Tibial artery (tissue), 4 donors: Measurements from ENCODE around the gene NSD2.
"Not testable (repeated sequence)": the region's sequence is repeated elsewhere in the genome, so short reads cannot be mapped to it uniquely, and the experiment has no call there.

Experiments used
- DNase-seq, 2 donors: peaks; one replicate each; pipeline ENCODE4 v3.0.0-alpha.2; 2019
- H3K27ac ChIP-seq, 2 donors: fragments of 200-600 bp; sonication (generic) in 1 of 2; 1 replicate in 1 of 2; 2 replicates in 1 of 2; pipeline ENCODE4 v1.5.1; 2018 to 2019; ENCODE audit warnings: mild to moderate bottlenecking in 1 of 2
- H3K27me3 ChIP-seq, 2 donors: fragments of 200-600 bp; sonication (generic) in 1 of 2; one replicate each; pipeline versions ENCODE4 v1.5.1 to v1.6.0; 2016 to 2019
- H3K36me3 ChIP-seq, 3 donors: fragments of 200-600 bp; sonication (generic) in 2 of 3; one replicate each; pipeline ENCODE4 v1.5.1; 2016 to 2019; ENCODE audit warnings: mild to moderate bottlenecking in 2 of 3
- H3K4me1 ChIP-seq, 4 donors: fragments of 200-600 bp; sonication (generic) in 2 of 4; 1 replicate in 3 of 4; 2 replicates in 1 of 4; pipeline ENCODE4 v1.5.1; 2016 to 2019
- H3K4me3 ChIP-seq, 2 donors: fragments of 200-600 bp; sonication (generic) in 1 of 2; 1 replicate in 1 of 2; 2 replicates in 1 of 2; pipeline ENCODE4 v1.5.1; 2018 to 2019; ENCODE audit warnings: mild to moderate bottlenecking in 2 of 2
- H3K9me3 ChIP-seq, 3 donors: fragments of 200-600 bp; sonication (generic) in 1 of 3; one replicate each; pipeline ENCODE4 v1.5.1; 2016 to 2019
- CTCF ChIP-seq, 2 experiments: fragments of 200-600 bp in 1 of 2; fragments of 450-650 bp in 1 of 2; IDR thresholded peaks; one replicate each; pipeline ENCODE4 v1.5.1; 2017 to 2019; ENCODE audit warnings: antibody characterized with exemption in 2 of 2, mild to moderate bottlenecking in 1 of 2, moderate library complexity in 1 of 2
- intact Hi-C: fragments of 100-400 bp; cut with DNase I; formaldehyde crosslinking; loops from one replicate; pipeline ENCODE4 v1.15.0; 2023; ENCODE audit warnings: low total_unique reads

Gene NSD2

DNA sequence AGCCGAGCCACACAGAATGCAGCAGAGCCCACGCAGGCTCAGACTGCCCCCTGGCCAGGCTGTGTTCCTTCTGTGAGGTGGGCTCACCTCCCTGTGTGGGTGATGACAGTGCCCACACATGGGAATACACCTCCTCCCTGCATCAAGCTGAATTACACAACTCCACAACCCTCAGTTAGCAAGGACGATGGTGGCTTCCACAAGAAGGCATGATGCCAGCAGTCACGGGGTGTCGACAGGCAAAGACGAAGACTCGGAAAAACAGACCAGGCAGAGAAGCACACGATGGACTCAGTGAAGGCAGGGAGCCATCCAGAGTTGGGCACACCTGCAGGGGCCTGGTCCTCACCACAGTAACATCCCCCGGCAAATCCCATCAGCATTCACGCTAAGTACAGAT is 27.3 kb upstream of the NSD2 start:
- TF ChIP-seq CTCF (IDR thresholded peaks at IDR 0.05) = no peak
- no peaks in the 10 kb centered on the region for H3K27me3 ChIP-seq
- H3K36me3 ChIP-seq = peaks cover 53 to 80% (median 55%) of the 10 kb centered on the region in 3 donors
- H3K4me1 ChIP-seq = peaks cover 0 to 17% (median 0%) of the 10 kb centered on the region in 4 donors
- H3K9me3 ChIP-seq = no peaks in the 10 kb centered on the region
- DNase-seq = peak; percentile 55 to 76
- intact Hi-C loops = no loop called here
- H3K27ac ChIP-seq = no peak overlapping the region
- no peak overlapping the region for H3K4me3 ChIP-seq

- intact Hi-C loops, DNase-seq, H3K27me3 ChIP-seq, H3K4me3 ChIP-seq, H3K9me3 ChIP-seq, H3K27ac ChIP-seq: not testable (repeated sequence)
- Histone ChIP-seq H3K4me1 (peaks cover 0 to 17% (median 0%) of the 10 kb centered on the region in 4 donors), H3K36me3 (peaks cover 45 to 73% (median 48%) of the 10 kb centered on the region in 3 donors)
Observed at GRCh38 chr4:1844618-1845017, 26.6 kb upstream of the NSD2 start.

DNA sequence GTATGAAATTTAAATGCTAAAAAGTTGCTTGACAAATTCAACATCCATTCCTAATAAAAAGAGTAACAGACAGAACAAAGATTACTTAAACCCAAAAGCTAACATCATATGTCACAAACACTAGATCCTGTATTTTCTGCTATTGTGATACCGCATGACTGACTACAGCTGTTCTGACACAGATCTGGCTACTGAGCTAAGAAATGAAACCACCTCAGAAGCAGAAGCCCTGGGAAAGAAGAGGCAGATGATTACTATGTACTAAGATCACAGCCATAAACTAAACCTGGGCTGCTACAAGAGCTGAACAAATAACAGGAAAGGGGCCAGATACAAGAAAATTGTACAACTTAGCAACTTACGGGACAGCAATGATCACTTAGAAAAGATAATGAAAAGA is 24.6 kb upstream of the NSD2 start:
- no peak for TF ChIP-seq CTCF (IDR thresholded peaks at IDR 0.05)
- intact Hi-C loops = no loop called here

DNA sequence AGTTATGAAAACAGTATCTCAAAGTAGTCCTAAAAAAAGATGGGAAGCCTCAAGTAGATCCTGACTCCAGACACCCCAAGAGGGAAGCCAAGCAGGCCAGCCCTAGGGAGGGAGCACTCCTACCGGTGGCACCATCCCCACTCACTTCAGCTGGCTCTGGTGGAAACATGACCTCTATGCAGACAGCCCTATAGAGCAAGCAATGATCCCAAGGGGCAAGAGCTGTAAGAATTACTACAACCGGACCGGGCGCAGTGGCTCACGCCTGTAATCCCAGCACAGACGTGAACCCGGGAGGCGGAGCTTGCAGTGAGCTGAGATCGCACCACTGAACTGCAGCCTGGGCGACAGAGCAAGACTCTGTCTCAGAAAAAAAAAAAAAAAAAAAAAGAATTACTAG is 20.9 kb upstream of the NSD2 start:
- Histone ChIP-seq H3K36me3 (peaks cover 19 to 28% (median 21%) of the 10 kb centered on the region in 3 donors), H3K4me1 (peaks cover 2 to 17% (median 11%) of the 10 kb centered on the region in 4 donors), H3K4me3 (no peak overlapping the region), H3K9me3 (no peaks in the 10 kb centered on the region), H3K27me3 (no peaks in the 10 kb centered on the region), H3K27ac (no peak overlapping the region)
- DNase-seq = no peak
- intact Hi-C loops = loop anchor here (10.0 kb wide), 1 partner anchor 55 kb away; no protein-coding TSS in a partner anchor
- no peak for TF ChIP-seq CTCF (IDR thresholded peaks at IDR 0.05)

More for the DNA sequence above, 24.6 kb upstream of the NSD2 start:
- no peaks in the 10 kb centered on the region for H3K9me3 ChIP-seq
- no peak for DNase-seq
- no peak overlapping the region for H3K4me3 ChIP-seq
- no peak overlapping the region for H3K27ac ChIP-seq
- peaks cover 0 to 17% (median 0%) of the 10 kb centered on the region in 4 donors for H3K4me1 ChIP-seq
- peaks cover 27 to 53% (median 28%) of the 10 kb centered on the region in 3 donors for H3K36me3 ChIP-seq
- H3K27me3 ChIP-seq = no peaks in the 10 kb centered on the region

DNA sequence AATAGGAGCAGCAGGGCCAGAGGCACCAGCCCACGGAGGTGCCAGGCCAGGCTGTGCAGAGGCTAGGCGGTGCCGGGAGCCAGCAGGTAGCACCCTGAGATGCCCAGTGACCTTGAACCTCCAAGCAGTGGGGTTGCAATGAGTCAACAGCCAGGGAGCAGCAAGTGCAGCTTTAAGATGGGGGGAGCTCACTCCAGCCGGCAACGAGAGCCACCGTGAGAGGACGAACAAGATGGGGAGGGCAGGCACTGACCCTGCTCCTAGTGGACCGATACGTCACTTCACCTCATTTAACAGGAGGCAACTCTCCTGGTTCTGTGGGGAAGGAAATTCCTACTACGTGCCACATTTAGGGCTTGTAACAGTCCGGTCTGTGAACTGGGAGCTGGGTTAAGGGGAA is 20.0 kb upstream of the NSD2 start:
- H3K27ac ChIP-seq = no peak overlapping the region
- intact Hi-C loops = loop anchor here (10.0 kb wide), 1 partner anchor 54 kb away; no protein-coding TSS in a partner anchor
- peaks cover 11 to 21% (median 13%) of the 10 kb centered on the region in 3 donors for H3K36me3 ChIP-seq
- peaks cover 3 to 18% (median 12%) of the 10 kb centered on the region in 4 donors for H3K4me1 ChIP-seq
- no peak overlapping the region for H3K4me3 ChIP-seq
- no peaks in the 10 kb centered on the region for H3K9me3 ChIP-seq
- DNase-seq = no peak
- no peak for TF ChIP-seq CTCF (IDR thresholded peaks at IDR 0.05)
- no peaks in the 10 kb centered on the region for H3K27me3 ChIP-seq

- Histone ChIP-seq H3K9me3 (no peaks in the 10 kb centered on the region), H3K27me3 (no peaks in the 10 kb centered on the region), H3K27ac (no peak overlapping the region), H3K4me1 (peaks cover 3 to 23% (median 13%) of the 10 kb centered on the region in 4 donors), H3K4me3 (no peak overlapping the region), H3K36me3 (peaks cover 7 to 17% (median 8%) of the 10 kb centered on the region in 3 donors)
- intact Hi-C loops = loop anchor here (10.0 kb wide), 1 partner anchor 53 kb away; no protein-coding TSS in a partner anchor
- DNase-seq = no peak
- TF ChIP-seq CTCF (IDR thresholded peaks at IDR 0.05) = no peak
Observed at GRCh38 chr4:1851575-1852410, 19.4 kb upstream of the NSD2 start.
